Activated T-cell treated with anti-CD3 and anti-CD28 coated beads for 4 hours (primary cell): ENCODE measurements around the gene CAMK1D.
"Not testable (repeated sequence)": the region's sequence is repeated elsewhere in the genome, so short reads cannot be mapped to it uniquely, and the experiment has no call there.

Experiments
- DNase-seq: peaks from one replicate; pipeline ENCODE4 v3.0.0-alpha.2; 2020

CAMK1D gene

DNA sequence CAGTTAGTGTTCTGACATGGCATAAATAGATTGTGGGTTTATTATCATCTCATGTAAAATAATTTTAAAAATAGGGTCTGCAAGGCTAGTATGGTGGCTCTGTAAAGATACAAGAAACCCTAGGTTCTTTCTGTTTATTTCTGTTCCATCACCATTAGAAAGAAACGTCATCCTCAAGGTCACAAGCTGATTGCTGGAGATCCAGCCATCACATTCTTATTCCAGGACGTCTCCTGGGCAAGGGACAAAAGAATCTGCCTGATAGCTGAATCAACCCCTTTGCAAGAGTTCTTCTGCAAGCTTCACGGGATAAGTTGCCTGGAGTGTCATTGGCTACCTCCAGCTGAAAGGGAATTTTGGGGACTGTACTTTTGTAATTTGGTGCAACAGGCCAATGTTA, 184.4 kb downstream of the CAMK1D start:
- no peak for DNase-seq

DNA sequence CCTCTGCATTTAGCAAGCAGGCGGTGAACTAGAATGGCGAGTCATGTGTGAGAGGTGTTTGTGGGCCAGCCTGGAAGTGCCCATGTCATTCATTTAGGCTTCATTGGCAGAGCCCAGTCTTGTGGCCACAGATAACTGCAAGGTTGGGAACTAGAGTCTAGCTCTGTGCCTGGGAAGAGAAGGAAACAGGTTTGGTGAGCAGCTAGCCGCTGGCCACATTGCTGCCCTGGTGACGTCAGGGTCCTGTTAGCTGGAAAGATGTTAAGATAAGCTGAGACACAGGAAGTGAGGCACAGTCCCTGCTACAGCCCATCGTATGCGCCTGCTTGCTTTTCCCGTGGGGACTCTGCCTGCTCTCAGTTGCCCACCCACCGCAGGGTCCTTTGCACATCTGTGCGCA, 185.5 kb downstream of the CAMK1D start:
- DNase-seq = no peak

DNA sequence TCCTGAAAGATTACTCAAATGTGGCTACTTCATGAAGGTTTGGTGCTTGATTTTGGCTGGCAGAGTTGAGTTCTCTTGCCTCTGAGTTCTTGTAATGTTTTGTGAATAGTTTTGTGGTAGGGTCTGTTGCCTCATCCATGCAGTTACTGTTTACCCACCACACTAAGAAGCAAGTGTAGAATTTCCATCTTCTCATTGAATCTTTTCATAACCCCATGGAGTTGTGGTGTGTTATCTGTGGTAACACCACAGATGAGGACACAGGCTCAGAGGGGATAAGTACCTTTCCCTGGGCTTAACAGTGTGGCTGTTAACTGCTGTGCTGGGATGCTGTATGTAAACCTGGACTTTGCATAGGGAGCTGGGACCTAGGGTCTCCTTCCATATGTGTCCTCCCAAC, 186.3 kb downstream of the CAMK1D start:
- no peak for DNase-seq

DNA sequence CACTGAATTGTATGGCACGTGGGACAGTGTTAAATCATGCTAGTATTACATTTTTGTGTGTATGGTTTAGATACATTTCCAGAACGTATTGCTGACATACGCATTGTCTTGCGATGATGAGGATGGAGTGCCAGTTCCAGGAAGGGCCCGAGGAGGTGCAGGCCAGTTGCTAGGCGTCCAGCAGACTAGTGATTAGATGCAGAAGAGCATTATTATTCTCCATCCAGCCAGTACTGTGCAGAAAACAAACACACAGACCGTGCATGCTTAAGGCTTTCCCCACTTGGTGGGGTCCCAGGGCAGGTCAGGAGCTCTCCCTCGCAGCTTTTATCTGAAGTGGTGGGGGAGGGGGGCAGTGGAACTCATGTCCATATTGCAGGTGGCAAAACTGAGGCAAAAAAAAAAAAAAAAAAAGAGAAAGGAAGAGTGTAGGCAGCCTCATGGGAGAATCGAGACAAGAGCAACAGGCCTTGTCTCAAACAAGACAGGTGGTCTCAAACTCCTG, 189.2 kb downstream of the CAMK1D start:
- DNase-seq = no peak

DNA sequence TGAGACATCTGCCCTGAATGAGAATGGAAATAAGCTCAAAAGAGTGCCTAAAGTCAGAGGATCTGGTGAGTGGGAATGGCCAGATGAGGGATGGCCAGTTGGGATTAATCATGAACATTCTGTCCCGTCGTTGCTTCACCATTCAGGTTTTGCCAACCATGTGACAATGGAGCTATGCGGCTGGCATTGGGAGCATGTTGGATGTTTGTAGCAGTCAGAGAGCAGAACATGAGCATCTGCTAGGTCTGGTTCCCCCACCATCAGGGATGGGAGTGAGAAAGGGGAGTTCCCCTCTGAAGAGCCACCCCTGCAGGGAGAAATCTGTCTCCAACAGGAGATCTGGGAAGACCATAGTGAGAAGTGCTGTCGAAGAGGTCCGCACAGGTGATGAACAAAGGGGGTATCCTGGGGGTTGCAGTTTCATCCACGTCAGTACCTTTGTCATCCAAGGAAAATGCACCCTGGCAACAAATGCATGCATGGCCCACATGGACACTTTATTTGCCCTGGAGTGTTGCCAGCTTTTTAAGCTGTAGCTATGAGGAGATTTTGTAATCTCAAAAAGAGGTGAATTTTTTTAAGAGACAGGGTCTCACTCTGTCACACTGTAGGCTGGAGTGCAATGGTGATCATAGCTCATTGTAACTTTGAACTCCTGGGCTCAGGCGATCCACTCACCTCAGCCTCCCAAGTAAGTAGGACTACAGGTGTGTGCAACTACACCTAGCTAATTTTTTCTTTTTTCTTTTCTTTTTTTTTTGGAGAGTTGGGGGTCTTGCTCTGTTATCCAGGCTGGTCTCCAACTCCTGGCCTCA, 190.2 kb downstream of the CAMK1D start:
- DNase-seq = no peak

DNA sequence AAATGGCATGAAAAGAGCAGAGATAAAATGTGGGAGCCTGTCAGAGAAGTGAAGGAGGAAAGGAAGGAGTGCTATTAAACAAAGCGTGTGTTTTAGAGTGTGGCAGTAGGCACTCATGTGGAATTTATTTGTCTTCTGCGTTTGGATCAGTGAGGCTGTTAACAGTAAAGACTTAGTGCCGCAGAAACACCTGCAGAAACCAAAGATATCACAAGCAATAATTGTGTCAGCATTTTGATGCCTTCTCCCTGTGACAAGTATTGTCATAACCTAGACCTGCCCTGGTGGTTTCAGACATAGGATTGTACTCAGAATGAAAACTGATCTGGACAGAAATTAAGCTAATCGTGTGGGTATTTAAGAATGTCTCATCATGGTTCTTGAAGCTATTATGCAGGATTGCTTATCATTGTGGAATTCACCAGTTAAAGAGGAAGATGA, 191.0 kb downstream of the CAMK1D start:
- DNase-seq = no peak

DNA sequence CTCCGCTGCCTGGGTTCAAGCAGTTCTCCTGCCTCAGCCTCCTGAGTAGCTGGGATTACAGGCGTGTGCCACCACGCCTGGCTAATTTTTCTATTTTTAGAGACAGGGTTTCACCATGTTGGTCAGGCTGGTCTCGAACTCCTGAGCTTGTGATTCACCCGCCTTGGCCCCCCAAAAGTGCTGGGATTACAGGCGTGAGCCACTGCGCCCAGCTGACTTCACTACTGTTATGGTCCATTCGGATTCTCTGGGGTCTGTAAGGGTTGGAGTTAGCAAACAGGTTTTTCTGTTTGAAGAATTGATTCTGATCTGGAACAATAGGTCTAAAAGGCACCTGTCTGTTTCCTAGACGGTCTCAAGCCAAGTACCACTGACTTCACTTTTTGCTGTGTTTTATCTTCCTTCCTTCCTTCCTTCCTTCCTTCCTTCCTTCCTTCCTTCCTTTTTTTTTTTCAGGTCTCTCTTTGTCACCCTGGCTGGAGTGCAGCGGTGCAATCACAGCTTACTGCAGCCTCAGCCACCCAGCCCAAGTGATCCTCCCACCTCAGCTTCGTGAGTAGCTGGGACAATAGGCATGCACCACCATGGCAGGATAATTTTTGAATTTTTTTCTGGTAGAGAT, 192.2 kb downstream of the CAMK1D start:
- no peak for DNase-seq

DNA sequence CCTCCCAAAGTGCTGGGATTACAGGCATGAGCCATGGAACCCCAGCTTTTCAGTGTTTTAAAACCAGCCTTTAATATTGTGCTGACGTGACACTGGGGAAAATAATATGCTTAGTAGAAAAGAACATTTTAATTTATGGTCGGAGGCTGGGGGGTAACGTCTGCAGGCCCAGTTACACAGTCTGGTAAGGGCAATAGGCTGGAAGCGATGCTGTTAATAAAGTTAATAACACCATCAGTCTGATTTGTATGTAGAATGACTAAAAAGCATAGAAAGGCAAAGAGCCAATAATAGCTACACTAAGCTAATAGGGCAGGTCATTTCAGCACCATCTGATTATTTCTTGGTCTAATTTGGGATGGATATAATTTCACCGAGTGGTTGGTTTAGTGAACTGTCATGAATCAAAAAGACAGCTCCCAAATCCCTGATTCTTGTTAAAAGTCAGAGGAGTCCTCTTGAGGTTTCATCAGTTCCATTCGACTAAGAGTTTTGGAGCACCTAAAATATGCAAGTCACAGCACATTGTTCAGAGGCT, 192.9 kb downstream of the CAMK1D start:
- DNase-seq = no peak

DNA sequence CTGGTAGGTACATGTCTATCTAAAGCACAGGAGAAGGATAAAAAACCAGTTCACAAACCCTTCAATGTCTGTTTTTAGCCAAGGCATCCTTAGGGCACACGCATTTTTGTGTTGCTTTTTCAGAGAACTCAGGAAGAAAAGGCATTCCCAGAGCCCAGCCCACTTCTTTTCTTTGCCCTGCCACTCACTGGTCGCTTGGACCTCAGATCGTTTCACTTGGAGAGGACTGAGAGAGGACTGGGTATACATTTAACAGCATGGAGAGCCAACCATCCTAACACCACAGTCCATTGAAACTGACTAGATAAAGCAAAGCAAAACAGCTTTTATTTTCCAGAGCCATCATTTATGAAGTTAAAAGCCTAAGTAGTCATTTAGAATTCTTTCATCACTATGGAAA, 194.2 kb downstream of the CAMK1D start:
- no peak for DNase-seq

DNA sequence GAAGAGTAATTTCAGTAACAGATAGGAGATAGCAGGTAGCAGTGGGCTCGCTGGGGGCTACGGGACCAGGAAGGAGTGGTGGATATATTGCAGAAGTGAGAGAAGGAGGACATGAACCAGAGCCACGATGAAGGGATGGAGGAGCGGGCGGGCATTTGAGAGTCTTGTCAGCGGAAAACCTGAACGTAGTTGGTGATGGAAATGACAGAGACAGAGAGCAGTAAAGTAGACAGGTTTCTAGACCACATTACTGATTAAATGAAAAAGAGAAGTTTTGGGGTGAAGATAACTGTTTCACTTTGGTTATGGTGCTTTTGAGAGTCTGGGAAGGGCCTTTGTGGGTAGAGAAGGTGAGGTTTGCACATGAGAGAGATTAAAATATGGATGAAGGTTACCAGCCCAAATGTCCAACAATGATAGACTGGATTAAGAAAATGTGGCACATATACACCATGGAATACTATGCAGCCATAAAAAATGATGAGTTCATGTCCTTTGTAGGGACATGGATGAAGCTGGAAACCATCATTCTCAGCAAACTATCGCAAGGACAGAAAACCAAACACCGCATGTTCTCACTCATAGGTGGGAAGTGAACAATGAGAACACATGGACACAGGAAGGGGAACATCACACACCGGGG, 196.9 kb downstream of the CAMK1D start:
- not testable (repeated sequence) for DNase-seq

DNA sequence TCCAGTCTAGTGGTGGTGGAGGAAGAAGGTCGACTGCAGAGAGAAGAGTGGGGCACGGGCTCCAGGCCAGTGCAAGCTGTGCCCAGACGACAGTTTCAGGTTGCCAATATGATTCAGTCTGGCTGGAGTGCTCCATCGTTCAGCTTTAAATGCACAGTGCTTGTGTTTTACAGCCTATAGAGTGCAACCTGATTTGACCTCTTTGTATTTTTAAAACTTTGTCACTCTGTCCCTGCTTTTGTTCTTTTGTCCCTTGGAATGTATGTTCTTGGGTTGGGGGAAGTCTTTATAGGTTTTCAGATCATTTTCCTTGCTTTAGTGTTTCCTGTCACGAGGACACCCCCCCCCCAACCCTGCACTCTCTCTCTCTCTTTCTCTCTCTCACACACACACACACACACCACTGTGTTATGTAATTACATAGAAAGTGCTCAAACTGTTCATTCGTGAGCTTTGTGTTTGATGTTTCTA, 198.0 kb downstream of the CAMK1D start:
- no peak for DNase-seq

DNA sequence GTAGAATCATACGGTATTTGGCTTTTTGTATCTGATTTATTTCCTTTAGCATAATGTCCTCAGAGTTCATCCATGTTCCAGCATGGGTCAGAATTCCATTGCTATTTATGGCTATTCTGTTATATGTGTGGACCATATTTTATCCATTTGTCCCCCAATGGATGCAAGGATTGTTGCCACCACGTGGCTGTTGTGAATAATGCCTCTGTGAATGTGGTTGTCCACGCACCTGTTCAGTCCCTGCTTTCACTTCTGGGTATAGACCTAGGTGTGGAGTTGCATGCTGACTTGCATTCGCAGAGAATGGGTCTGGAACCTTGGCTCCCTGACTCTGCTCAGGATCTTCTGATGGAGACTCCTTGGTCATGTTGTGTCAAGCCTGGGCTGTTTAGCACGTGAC, 199.9 kb downstream of the CAMK1D start:
- DNase-seq = no peak

DNA sequence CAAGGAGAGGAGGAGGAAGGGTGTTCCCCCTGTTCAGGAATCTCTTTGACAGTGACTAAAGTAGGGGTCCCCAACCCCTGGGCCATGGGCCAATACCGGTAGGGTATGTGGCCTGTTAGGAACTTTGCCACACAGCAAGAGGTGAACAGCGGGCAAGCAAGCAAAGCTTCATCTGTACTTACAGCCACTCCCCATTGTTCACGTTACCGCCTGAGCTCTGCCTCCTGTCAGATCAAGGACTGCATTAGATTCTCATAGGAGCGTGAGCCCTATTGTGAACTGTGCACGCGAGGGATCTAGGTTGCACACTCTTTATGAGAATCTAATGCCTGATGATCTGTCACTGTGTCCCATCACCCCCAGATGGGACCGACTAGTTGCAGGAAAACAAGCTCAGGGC, 201.6 kb downstream of the CAMK1D start:
- DNase-seq = no peak

DNA sequence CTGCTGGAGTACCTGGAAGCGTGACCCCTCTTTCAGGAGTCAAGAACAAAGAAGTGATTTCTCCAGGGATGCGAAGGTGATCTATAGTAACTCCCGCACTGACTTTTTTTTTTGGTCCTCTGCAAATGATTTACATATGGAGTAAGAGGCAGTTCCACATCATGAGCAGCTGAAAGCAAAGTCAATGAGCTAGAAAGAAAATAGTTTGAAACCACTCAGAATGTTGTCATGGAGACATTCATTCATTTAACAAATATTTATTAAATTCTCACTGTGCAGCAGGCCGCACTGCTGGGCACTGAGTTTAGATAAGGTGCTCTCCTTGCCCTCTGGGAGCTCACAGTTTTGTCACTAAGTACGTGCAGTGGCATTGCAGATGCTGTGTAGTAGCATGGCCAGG, 206.7 kb downstream of the CAMK1D start:
- no peak for DNase-seq

DNA sequence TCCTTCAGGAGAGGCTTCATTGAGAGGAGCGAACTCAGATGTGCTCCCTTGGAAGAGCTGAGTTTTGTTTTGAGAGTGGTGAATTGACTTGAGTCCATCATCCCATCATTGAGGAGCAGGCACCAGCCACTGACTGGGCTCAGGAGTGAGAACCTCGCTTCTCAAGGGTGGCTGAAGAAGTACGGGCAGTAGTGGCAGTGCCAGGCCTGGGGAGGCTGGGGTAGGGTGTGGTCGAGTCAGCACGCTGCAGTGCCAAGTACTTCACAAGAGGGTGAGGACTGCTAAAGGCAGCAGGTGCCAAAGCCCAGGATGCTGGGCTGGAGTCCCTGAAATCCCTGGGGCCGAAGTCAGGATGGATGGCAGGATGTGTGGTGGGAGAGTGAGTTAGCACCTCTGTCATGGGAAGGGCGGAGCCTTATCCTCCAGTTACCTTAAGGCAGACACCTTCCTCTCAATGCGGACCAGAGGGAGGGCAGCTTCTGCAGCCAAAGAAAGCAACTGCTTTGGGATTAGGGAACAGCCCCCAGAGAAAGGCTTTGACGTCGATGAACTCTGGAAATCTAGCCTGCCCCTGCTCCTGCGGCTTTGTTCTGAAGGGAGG, 210.3 kb downstream of the CAMK1D start:
- DNase-seq = no peak

DNA sequence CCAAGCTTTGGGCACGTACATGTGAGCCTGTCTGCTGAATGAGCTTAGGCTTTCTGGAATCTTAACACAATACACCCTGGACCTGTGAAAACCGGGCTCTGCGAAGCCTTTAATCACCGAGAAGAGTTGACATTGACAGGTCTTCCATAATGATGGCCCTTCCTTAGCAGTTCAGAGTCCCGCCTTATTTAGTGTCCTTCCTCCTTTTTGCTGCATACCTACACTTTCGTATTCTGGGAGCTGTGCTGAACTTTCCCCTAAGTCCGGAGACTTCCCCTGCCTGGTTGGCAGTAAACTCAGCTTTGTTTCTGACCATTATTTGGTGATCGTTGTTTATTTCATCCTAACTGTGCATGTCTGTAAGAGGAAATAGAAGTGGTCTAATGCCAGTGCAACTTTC, 212.0 kb downstream of the CAMK1D start:
- DNase-seq = no peak

DNA sequence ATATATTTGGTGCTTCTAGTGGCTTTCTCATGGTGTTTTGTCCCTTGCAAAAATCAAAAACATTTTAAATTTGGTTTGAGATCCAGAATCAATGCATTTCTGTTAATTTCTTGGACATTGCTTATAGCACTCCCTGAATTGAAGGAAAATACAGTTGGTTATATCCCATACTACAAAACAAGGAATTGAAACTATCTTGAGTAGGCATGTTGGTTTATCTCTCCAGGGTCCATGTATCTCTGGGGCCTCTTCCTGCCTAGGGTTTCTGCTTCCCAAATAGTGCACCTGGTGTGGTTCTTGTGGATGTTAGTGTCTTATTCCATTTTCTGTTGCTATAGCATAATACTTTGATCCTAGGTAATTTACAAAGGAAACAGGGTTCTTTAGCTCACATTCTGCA, 212.4 kb downstream of the CAMK1D start:
- DNase-seq = no peak

DNA sequence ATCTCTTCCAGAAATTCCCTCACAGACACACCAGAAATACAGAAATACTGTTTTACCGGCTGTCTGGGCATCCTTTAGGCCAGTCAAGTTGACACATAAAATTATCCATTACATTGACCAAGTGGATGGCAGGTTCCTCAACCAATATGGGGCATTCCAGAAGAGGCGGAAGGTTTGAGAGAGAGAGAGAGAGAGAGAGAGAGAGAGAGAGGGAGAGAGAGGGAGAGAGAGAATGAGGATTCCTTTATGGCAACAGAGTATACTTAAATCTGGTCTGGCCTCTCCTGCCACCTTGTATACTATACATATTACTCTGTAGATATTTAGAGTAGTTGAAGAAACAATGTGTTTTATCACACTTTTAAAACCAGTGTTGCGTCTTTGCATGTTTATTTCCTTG, 214.1 kb downstream of the CAMK1D start:
- no peak for DNase-seq

DNA sequence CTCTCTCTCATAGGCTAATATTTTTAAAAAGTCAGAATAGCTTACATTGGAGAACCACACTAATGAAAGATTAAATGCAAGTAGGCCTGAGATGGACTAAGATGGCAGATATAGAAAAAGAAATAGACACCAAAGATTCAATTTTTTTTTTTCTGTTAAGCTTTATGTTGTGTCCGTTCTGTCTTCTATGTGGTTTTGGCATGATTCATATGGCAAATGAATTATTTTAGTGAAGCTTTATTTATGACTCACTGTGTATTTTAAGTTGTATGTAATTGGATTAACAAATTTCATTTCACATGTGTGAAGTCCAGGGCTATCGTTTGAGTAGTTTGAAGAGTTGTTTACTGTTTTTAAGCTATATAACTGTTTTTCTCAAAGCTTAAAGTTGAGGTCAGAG, 214.8 kb downstream of the CAMK1D start:
- DNase-seq = no peak

DNA sequence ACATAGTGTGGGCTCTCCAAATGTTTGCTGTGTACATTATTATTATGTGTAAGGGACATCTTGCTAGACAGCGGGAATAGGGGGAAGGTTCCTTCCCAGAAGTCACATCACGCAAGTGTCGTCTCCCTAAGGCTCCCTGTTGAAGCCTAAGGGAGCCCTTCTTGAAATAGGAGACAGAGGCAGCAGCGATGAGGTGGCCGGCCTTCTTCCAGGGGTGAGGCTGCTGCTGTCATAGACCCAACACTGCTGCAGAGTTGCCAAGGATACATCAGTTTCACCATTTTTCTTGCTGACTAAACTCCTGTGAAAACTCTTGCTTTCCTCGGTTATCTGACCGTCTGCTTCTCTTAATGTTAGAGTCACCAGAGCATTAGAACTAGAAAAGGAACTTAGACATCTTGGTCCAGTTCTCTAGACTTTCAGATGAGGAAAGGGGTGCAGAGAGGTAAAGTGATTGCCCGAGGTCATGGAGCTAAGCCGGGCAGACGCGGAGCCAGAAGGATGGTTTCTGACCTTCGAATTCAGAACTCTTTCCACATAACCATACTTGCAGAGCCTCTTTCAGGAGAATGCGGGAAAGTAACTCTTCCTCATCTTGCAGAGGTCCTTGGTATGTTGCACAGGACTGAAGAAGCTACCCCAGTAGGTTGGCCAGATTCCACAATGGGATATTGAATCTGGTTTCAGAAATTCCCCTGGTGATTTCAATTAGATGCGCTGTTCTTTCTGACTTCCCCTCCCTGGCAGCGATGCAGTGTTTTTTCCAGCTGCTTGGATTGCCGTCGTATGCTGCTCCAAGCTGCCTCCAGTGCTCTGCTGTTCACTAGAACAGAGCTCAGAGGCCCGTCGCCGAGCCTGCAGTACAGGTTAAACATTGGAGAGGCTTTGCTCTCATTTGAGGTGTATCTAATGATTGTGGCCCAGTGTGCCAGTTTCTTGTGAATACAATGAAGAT, 217.1 kb downstream of the CAMK1D start:
- DNase-seq = no peak

DNA sequence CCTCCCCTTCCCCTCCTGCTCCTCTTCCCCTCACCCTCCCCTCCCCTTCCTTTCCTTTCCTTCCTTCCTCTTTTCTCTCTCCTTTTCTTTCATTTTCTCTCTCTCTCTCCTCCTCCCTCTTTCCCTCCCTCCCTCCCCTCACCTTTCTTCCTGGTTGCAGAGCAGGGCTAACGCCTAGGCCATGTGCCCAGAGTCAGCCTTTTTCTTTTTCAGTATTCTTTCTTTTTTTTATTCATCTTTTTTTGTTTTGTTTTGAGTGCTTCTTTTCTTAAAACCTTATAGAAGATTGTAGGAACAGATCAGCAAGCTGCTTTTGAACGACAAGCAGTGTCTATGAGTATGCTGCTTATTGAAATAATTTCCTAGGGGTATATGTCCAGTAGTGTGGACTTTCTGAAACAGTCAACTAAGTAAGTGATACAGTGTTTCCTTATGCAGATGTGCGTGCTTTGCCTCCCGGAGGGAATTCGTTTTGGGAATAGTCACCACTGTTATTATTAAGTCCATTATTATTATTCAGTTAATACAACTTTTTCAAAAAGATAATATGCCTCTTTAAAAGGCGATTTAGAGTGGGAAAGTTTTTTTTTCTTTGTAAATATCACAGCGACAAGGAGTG, 219.2 kb downstream of the CAMK1D start:
- no peak for DNase-seq

DNA sequence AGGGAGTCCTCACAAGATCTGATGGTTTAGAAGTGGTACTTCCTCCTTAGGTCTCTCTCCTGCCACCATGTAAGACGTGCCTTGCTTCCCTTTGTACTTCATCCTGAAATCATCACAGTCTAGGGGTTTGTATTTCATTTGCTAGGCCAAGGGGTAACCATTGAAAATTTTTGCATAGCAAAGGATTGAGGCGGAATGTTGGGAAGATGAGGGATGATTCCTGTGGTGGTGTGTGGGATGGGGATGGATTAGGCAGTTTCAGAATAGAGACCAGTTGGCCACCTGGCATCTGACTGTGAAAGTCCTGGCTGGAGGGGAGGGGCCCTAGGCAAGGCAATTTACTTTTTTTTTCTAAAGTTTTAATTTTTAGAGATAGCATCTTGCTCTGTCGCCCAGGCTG, 222.9 kb downstream of the CAMK1D start:
- DNase-seq = no peak
